GF-D8 (cell line): ENCODE measurements around the gene ZSCAN30.
"Not testable (repeated sequence)": the region's sequence is repeated elsewhere in the genome, so short reads cannot be mapped to it uniquely, and the experiment has no call there.

Experiments used
- DNase-seq: peaks from one replicate; lab custom pipeline; 2025; lab: John Stamatoyannopoulos, UW

ZSCAN30 gene

DNA sequence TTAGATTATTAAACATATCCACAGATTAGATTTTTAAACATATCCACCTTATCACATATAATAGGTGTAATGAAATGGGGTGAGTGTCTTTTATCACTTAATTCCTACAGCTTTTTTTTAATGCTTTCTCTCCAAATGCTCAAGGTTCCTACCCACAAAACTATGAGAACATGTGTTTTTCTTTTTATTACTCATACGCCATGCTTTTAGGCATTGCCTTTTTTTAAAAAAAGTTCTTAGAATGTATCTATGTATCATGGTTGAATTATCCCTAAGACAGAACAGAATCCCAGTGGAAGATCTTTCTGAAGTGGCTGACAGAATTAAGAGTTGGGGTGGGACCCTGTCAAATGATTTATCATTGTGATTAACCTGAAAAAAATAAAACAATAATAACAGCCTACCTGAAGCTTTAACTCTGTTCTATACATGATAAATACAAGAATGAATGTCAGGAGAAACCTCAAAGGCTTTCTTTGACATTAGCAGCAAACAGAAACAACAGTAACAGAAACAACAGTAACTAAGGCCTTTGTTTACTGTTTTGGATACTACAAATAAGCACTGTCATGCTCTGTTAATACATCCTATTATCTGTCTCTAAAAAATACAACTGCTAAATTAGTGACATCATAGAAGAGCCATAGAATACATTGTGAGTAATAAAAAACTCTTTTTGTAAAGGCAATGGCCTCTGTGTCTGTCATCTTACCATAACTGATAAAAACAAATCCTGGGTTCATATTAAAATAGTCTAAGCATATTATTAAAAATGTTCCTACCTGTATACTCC lies 53.3 kb downstream of the ZSCAN30 start:
- no peak for DNase-seq

DNA sequence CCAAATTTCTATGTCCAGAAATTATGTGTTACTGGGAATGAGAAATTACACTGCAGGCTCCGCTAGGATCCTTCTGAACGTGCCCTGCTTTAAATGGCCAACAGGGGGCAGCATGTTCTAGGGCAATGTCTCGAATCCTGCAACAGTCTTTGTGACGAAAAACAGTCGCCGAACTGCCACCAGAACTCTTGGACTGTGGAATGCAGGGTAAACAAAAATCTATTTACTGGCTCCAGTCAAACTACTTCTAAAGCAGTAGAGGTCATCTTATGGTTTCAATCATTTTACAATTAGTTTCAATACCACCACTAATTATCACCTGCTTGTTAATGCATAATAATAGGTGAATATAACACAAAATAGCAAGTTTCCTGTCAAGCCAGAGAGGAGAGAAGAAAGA lies 59.0 kb downstream of the ZSCAN30 start:
- DNase-seq: peak; percentile 33

DNA sequence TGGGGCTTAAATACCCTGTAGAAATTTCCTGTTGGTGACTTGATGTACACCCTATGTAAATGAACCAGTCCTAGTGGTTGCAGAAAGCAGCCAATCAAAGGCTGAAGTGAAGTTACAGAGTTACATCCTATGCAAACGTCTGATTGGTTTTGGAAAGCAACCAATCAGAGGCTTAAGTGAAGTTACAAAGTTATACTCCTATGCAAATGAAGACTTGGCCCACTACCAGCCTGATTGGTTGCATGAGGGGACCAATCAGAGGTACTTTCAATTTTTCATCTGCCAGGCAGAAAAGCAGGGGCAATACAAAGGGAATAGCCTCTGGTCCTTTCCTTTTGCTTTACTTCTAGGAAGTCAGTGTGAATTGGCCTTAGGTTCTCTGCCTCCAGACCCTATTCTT lies 62.8 kb downstream of the ZSCAN30 start:
- DNase-seq: no peak

DNA sequence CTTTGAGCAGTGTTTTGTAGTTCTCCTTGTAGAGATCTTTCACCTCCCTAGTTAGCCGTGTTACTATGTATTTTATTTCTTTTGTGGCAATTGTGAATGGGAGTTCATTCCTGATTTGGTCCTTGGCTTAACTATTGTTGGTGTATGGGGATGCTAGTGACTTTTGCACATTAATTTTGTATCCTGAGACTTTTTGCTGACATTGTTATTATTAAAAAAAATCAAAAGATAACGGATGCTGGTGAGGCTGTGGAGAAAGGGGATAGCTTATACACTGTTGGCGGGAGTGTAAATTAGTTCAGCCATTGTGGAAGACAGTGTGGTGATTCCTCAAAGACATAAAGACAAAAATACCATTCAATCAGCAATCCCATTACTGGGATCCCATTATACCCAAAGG lies 66.2 kb downstream of the ZSCAN30 start:
- no peak for DNase-seq

DNA sequence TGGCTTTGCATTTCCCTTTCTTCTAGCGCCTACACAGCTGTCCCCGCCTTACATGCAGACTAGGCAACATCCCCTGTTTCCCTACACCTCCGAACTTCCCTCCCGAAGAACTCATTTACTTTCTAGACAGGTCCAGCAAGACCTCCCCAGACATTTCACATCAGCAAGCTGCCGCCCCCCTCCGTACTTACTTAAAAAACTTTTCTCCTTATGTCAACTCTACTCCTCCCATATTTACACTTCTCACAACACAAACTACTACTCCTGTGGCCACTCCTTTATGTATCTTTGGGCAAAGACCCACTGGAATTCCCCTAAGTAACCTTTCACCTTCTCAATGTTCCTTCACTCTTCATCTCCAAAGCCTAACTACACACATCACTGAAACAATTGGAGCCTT lies 69.6 kb downstream of the ZSCAN30 start:
- no peak for DNase-seq

DNA sequence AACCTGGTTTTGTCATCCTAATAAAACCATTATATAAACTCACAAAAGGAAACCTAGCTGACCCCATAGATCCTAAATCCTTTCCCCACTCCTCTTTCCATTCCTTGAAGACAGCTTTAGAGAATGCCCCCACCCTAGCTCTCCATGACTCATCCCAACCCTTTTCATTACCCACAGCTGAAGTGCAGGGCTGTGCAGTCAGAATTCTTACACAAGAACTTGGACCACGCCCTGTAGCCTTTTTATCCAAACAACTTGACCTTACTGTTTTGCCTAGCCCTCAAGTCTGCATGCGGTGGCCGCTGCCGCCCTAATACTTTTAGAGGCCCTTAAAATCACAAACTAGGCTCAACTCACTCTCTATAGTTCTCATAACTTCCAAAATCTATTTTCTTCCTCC lies 70.7 kb downstream of the ZSCAN30 start:
- not testable (repeated sequence) for DNase-seq

DNA sequence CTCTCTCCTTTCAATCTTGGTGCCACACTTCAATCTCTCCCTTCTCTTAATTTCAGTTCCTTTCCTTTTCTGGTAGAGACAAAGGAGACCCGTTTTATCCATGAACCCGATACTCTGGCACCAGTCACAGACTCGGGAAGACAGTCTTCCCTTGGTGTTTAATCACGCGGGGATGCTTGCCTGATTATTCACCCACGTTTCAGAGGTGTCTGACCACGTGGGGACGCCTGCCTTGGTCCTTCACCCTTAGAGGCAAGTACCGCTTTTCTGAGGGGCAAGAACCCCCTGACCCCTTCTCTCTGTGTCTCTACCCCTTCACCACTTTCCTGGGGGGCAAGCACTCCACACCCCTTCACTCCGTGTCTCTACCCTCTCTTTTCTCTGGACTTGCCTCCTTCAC lies 73.4 kb downstream of the ZSCAN30 start:
- DNase-seq: not testable (repeated sequence)

DNA sequence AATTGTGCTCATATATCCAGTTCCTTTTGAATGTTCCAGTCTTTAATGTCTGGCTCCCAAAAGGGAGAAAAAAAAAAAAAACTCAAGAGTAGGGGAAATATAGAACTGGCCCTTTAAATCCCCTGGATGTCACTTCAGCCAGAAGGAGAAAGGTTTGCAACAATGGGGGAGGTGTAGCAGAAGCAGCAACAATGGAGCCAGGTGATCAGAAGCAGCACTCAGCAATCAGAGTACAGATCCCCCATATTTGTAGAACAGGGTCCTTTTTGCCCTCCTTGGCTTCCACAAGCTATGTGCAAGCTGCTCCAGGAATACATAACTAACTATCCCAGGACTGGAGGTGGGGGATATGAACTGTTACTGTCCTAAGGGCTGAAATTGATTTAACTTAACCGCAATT lies 75.0 kb downstream of the ZSCAN30 start:
- no peak for DNase-seq

DNA sequence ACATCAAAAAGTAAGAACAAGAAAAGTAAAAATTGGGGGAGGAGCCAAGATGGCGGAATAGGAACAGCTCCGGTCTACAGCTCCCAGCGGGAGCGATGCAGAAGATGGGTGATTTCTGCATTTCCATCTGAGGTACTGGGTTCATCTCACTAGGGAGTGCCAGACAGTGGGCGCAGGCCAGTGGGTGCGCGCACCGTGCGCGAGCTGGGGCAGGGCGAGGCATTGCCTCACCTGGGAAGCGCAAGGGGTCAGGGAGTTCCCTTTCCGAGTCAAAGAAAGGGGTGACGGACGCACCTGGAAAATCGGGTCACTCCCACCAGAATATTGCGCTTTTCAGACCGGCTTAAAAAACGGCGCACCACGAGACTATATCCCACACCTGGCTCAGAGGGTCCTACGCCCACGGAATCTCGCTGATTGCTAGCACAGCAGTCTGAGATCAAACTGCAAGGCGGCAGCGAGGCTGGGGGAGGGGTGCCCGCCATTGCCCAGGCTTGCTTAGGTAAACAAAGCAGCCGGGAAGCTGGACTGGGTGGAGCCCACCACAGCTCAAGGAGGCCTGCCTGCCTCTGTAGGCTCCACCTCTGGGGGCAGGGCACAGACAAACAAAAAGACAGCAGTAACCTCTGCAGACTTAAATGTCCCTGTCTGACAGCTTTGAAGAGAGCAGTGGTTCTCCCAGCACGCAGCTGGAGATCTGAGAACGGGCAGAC lies 84.1 kb downstream of the ZSCAN30 start:
- not testable (repeated sequence) for DNase-seq

DNA sequence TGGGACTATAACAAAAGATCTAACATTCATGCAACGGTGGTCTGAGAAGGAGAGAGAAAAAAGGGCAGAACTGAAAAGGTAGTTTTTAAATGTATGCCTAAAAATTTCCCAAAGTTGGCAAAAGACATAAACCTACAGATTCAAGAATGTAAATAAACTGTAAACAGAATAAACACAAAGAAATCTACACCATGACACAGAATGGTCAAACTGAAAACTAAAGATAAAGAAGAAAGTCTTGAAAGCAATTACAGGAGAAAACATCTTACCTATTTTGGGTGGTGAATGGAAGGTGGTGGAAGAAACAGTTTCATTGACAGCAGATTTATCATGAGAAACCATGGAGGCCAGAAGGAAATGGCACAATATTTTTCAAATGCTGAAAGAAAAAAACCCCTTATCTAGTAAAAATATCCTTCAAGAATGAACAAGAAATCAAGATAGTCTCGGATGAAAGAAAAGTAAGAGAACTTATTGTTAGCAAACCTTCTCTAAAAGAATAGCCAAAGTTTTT lies 84.8 kb downstream of the ZSCAN30 start:
- no peak for DNase-seq

DNA sequence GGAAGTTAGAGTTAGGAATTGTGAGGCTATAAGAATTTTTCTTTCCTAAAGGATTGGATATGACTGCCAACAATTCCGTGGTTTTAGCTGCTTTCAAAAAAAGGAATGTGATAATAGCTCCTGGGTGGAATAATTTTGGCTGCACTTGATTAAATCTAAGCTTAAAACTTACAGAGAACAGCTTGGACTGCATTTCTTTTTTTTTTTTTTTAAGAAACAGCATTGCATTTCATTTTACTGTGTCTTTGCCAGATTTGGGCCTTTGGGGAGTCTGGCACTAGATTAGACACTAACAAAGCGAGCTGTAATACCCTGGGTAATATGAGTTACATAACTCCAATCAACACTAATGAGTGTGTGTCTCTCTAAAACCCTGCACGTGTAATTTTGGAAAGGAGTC lies 87.0 kb downstream of the ZSCAN30 start:
- DNase-seq: no peak

DNA sequence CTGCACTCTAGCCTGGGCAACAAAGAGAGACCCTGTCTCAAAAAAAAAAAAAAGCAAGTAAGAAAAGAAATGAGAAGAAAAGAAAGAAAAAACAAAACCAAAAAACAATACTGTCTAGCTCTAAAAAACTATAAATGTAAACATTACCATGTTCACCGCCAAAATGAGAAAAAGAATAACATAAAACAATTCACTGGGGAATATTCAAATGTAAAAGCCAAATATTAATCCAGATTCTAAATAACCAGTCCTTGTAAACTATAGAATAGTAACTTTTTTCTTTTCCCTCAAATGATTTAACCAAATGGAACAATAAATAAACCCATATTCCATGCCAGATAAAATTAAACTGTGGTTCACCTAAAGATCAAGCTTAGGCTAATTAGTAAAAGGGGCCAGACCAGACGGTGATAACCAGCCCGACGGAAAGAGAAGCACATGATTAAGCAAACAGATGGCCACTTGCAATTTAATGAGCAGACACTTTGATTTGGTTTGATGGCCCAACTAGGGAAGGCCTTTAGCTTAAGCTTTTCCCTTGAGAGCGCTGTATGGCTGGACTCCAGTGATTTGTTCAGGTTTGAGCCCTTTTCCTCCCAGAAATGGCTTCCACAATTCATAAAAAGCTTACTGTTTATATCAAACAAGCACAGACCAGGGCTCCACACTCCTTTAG lies 88.6 kb downstream of the ZSCAN30 start:
- no peak for DNase-seq
